H9 (cell line): ENCODE measurements around the gene ZIC5. TPM values are rescaled to one million over a fixed set of nuclear protein-coding genes. Genes with fewer than 3 reads are reported as not detected.
A peak's percentile ranks its signal among the peaks of the same experiment; 100 is the strongest.

ENCODE experiments used
- DNase-seq: peaks from one replicate; pipeline ENCODE4 v3.0.0-alpha.2; 2017
- H2AFZ ChIP-seq: one replicate; pipeline ENCODE4 v1.6.1; 2013; ENCODE audit warnings: mild to moderate bottlenecking, low read length, control low read depth, moderate library complexity
- H2AK5ac ChIP-seq: 2 replicates; pipeline ENCODE4 v1.6.1; 2013; ENCODE audit warnings: low read length, control low read depth, mixed read lengths; ENCODE audit not compliant: insufficient read length
- H2BK120ac ChIP-seq: one replicate; pipeline ENCODE4 v1.6.1; 2013; ENCODE audit warnings: low read depth, mild to moderate bottlenecking, low read length, control low read depth, inconsistent platforms; ENCODE audit not compliant: poor library complexity, severe bottlenecking
- H2BK12ac ChIP-seq: 2 replicates; pipeline ENCODE4 v1.6.1; 2013; ENCODE audit warnings: low read length, control low read depth, mixed read lengths, low read depth; ENCODE audit not compliant: insufficient read length
- H2BK15ac ChIP-seq: 2 replicates; pipeline ENCODE4 v1.6.1; 2013; ENCODE audit warnings: low read depth, low read length, control low read depth
- H2BK20ac ChIP-seq: one replicate; pipeline ENCODE4 v1.6.1; 2013; ENCODE audit warnings: low read depth, mild to moderate bottlenecking, low read length, control low read depth, inconsistent platforms; ENCODE audit not compliant: poor library complexity, severe bottlenecking
- H2BK5ac ChIP-seq: 2 replicates; pipeline ENCODE4 v1.6.1; 2013; ENCODE audit warnings: low read length, control low read depth, mixed read lengths; ENCODE audit not compliant: insufficient read length
- H3K14ac ChIP-seq: 2 replicates; pipeline ENCODE4 v1.6.1; 2013; ENCODE audit warnings: low read length, control low read depth; ENCODE audit not compliant: insufficient read depth
- H3K18ac ChIP-seq: 2 replicates; pipeline ENCODE4 v1.6.1; 2013; ENCODE audit warnings: low read depth, mild to moderate bottlenecking, mixed read lengths, low read length, control low read depth; ENCODE audit not compliant: insufficient read length
- H3K23ac ChIP-seq: 2 replicates; pipeline ENCODE4 v1.6.1; 2013; ENCODE audit warnings: low read length, control low read depth, mixed read lengths, low read depth; ENCODE audit not compliant: insufficient read length
- H3K23me2 ChIP-seq: 2 replicates; pipeline ENCODE4 v1.6.1; 2013; ENCODE audit warnings: low read depth, mild to moderate bottlenecking, mixed read lengths, low read length, control low read depth; ENCODE audit not compliant: insufficient read length, poor library complexity, severe bottlenecking
- H3K27ac ChIP-seq: 2 replicates; pipeline ENCODE4 v1.5.1; 2013; ENCODE audit warnings: low read length, control low read depth, mixed read lengths, low read depth; ENCODE audit not compliant: insufficient read length
- H3K27me3 ChIP-seq: 2 replicates; pipeline ENCODE4 v1.6.1; 2013; ENCODE audit warnings: low read length, control low read depth, inconsistent platforms; ENCODE audit not compliant: insufficient read depth
- H3K4ac ChIP-seq: 2 replicates; pipeline ENCODE4 v1.6.1; 2013; ENCODE audit warnings: low read depth, mild to moderate bottlenecking, control low read depth, inconsistent platforms, low read length, moderate library complexity
- H3K4me1 ChIP-seq: 2 replicates; pipeline ENCODE4 v1.6.1; 2013; ENCODE audit warnings: low read length, control low read depth, inconsistent platforms; ENCODE audit not compliant: insufficient read depth
- H3K4me2 ChIP-seq: 2 replicates; pipeline ENCODE4 v1.6.1; 2013; ENCODE audit warnings: low read length, control low read depth, mixed read lengths; ENCODE audit not compliant: insufficient read length, insufficient read depth
- H3K56ac ChIP-seq: 2 replicates; pipeline ENCODE4 v1.6.1; 2013; ENCODE audit warnings: low read depth, mild to moderate bottlenecking, mixed read lengths, low read length, control low read depth; ENCODE audit not compliant: insufficient read length
- H3K79me1 ChIP-seq: 2 replicates; pipeline ENCODE4 v1.6.1; 2013; ENCODE audit warnings: low read depth, mild to moderate bottlenecking, moderate library complexity, low read length, control low read depth, inconsistent platforms; ENCODE audit not compliant: insufficient read depth, poor library complexity, severe bottlenecking
- H3K79me2 ChIP-seq: 2 replicates; pipeline ENCODE4 v1.6.1; 2013; ENCODE audit warnings: low read length, control low read depth, inconsistent platforms; ENCODE audit not compliant: insufficient read depth
- H3K9ac ChIP-seq: 2 replicates; pipeline ENCODE4 v1.6.1; 2013; ENCODE audit warnings: low read length, control low read depth, mixed read lengths; ENCODE audit not compliant: insufficient read length; ENCODE audit errors: extremely low read depth
- H3K9me3 ChIP-seq: one replicate; pipeline ENCODE4 v1.6.1; 2013; ENCODE audit warnings: low read depth, low read length, inconsistent platforms; ENCODE audit not compliant: control insufficient read depth
- H3T11ph ChIP-seq: one replicate; pipeline ENCODE4 v1.6.1; 2013; ENCODE audit warnings: mild to moderate bottlenecking, low read length, control low read depth, inconsistent platforms
- H4K20me1 ChIP-seq: one replicate; pipeline ENCODE4 v1.6.1; 2013; ENCODE audit not compliant: control insufficient read depth, insufficient read length, insufficient read depth
- H4K5ac ChIP-seq: 2 replicates; pipeline ENCODE4 v1.6.1; 2013; ENCODE audit warnings: low read depth, mild to moderate bottlenecking, mixed read lengths, low read length, control low read depth; ENCODE audit not compliant: insufficient read length
- H4K8ac ChIP-seq: replicated peaks from 2 replicates; pipeline ENCODE4 v1.6.1; 2013; ENCODE audit warnings: low read length, control low read depth, mixed read lengths, low read depth; ENCODE audit not compliant: insufficient read length
- H4K91ac ChIP-seq: 2 replicates; pipeline ENCODE4 v1.6.1; 2013; ENCODE audit warnings: low read depth, mild to moderate bottlenecking, moderate library complexity, mixed read lengths, low read length, control low read depth; ENCODE audit not compliant: insufficient read length
- H3K27ac Mint-ChIP-seq, 3 experiments: 2 replicates in 2 of 3; 3 replicates in 1 of 3; pipeline ENCODE4 v1.8.0; 2020 to 2021; ENCODE audit warnings: mixed read lengths in 3 of 3, mild to moderate bottlenecking in 1 of 3, moderate library complexity in 1 of 3
- H3K27me3 Mint-ChIP-seq: 2 replicates; pipeline ENCODE4 v1.8.0; 2021; ENCODE audit warnings: low read depth, mild to moderate bottlenecking, moderate library complexity, mixed read lengths
- H3K36me3 Mint-ChIP-seq, 3 experiments: 2 replicates in 2 of 3; 3 replicates in 1 of 3; pipeline ENCODE4 v1.8.0; 2020 to 2021; ENCODE audit warnings: low read depth in 3 of 3, mixed read lengths in 3 of 3; ENCODE audit not compliant: insufficient read depth in 1 of 3
- H3K4me1 Mint-ChIP-seq, 2 experiments: 2 replicates each; pipeline ENCODE4 v1.8.0; 2020; ENCODE audit warnings: mixed read lengths in 2 of 2
- H3K4me3 Mint-ChIP-seq, 2 experiments: 2 replicates in 1 of 2; 3 replicates in 1 of 2; pipeline ENCODE4 v1.8.0; 2020 to 2021; ENCODE audit warnings: mild to moderate bottlenecking in 2 of 2, mixed read lengths in 2 of 2, moderate library complexity in 1 of 2
- H3K9me3 Mint-ChIP-seq, 2 experiments: 2 replicates in 1 of 2; 3 replicates in 1 of 2; pipeline ENCODE4 v1.8.0; 2020; ENCODE audit warnings: mild to moderate bottlenecking in 2 of 2, mixed read lengths in 2 of 2, moderate library complexity in 1 of 2
- CTCF ChIP-seq: fragments of 200-600 bp; sonication (generic); conservative IDR thresholded peaks from 3 replicates; pipeline ENCODE4 v1.8.0; 2021; ENCODE audit warnings: antibody characterized with exemption, mild to moderate bottlenecking
- WGBS: extraction: QIAGEN DNeasy Blood & Tissue Kit; methylation state at CpG from one replicate; pipeline ENCODE4 v1.1.7; 2013; ENCODE audit warnings: missing lambda C conversion rate, low lambda C conversion rate, mixed read lengths; ENCODE audit not compliant: insufficient read length; ENCODE audit errors: extremely low coverage; 5-methylcytosine and 5-hydroxymethylcytosine counted together
- total RNA-seq: library from RNA; stranded (reverse); gene quantifications from 2 replicates; pipeline ENCODE4 v1.2.1, GENCODE V29; 2021

ZIC5 gene
- total RNA-seq, 1 experiment from 2014 or later = 51.9 TPM

GRCh38 chr13:99990126-99990977, 18.8 kb upstream of the ZIC5 start:
- no peak for TF ChIP-seq CTCF
- Mint-ChIP-seq H3K9me3 (peaks cover 5 to 13% of the 10 kb centered on the region in 2 experiments; a peak in 3 of 5 replicates), H3K4me1 (peaks cover 80 to 87% of the 10 kb centered on the region in 2 experiments), H3K4me3 (peak overlapping the region; percentile 61 to 77), H3K27me3 (peaks cover 88% of the 10 kb centered on the region), H3K36me3 (peaks cover 12 to 21% (median 20%) of the 10 kb centered on the region in 3 experiments), H3K27ac (no peak overlapping the region; a peak in 1 of 7 replicates)
- Histone ChIP-seq H3K4me1 (peaks cover under 1% of the 10 kb centered on the region; the same call in 1 of the 2 replicates), H3K23ac (no peak overlapping the region), H2BK5ac (no peak overlapping the region), H3K27me3 (peaks cover 39% of the 10 kb centered on the region; the same call in 1 of the 2 replicates), H2BK120ac (no peak overlapping the region), H3K14ac (no peak overlapping the region), H2BK20ac (no peak overlapping the region), H3K4me2 (peak overlapping the region; percentile 86), H3K23me2 (peaks cover 40% of the 10 kb centered on the region), H2AFZ (no peak overlapping the region), H3K18ac (no peak overlapping the region), H3K9ac (no peak overlapping the region), H2BK15ac (no peak overlapping the region), H4K5ac (no peak overlapping the region), H2AK5ac (no peak overlapping the region), H3K27ac (no peak overlapping the region), H3K79me2 (no peaks in the 10 kb centered on the region), H4K20me1 (no peaks in the 10 kb centered on the region), H3K9me3 (no peaks in the 10 kb centered on the region), H3T11ph (no peak overlapping the region), H4K8ac (no peak overlapping the region), H3K56ac (no peak overlapping the region), H4K91ac (no peak overlapping the region), H3K79me1 (no peaks in the 10 kb centered on the region), H3K4ac (no peak overlapping the region), H2BK12ac (no peak overlapping the region)
- WGBS = no CpG with 5 or more reads among the region's 42 CpGs
- DNase-seq = peak; percentile 74
